GM13977 (cell line): ENCODE data around the gene FRMD4A.

ENCODE experiments used
- DNase-seq: peaks from one replicate; pipeline ENCODE4 v3.0.0; 2012; ENCODE audit warnings: low spot score
- in situ Hi-C: fragments of 300-500 bp; cut with MboI; formaldehyde crosslinking; loops from one replicate; pipeline ENCODE4 v1.12.0; 2022; ENCODE audit warnings: low sequenced_read_pairs, low pct_unique_long_range_greater_than_20kb, mixed read lengths, inconsistent platforms; ENCODE audit not compliant: unreplicated experiment
- TF ChIP-seq, protein P1 (sequence below): IDR thresholded peaks from 2 replicates; pipeline ENCODE4 v1.5.1; 2012; ENCODE audit warnings: mild to moderate bottlenecking, control low read depth; ENCODE audit not compliant: insufficient read depth; ENCODE audit errors: extremely low read depth, missing control alignments

The FRMD4A gene

DNA sequence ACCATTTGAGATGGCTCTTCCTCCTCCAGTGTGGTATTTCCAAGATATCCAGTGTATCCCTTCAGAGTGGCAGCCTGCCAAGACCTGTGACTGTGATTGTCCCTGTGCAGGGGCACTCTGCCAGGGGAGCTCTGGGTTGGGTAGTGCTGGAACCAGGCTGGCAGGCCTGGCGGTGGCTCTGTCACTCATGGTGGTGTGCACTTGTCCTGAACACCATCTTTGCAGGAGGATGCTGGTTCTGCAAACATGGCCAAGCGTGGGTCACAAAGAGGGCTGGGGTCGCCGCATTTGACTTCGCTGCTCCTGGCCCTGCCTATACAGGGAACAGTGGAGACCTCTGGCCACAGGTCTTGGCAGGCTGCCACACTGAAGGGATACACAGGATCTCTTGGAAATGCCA is 538.7 kb downstream of the FRMD4A start:
- no peak for DNase-seq
- in situ Hi-C loops, result no loop called here
- TF ChIP-seq, protein P1, sequence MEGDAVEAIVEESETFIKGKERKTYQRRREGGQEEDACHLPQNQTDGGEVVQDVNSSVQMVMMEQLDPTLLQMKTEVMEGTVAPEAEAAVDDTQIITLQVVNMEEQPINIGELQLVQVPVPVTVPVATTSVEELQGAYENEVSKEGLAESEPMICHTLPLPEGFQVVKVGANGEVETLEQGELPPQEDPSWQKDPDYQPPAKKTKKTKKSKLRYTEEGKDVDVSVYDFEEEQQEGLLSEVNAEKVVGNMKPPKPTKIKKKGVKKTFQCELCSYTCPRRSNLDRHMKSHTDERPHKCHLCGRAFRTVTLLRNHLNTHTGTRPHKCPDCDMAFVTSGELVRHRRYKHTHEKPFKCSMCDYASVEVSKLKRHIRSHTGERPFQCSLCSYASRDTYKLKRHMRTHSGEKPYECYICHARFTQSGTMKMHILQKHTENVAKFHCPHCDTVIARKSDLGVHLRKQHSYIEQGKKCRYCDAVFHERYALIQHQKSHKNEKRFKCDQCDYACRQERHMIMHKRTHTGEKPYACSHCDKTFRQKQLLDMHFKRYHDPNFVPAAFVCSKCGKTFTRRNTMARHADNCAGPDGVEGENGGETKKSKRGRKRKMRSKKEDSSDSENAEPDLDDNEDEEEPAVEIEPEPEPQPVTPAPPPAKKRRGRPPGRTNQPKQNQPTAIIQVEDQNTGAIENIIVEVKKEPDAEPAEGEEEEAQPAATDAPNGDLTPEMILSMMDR, result no peak

DNA sequence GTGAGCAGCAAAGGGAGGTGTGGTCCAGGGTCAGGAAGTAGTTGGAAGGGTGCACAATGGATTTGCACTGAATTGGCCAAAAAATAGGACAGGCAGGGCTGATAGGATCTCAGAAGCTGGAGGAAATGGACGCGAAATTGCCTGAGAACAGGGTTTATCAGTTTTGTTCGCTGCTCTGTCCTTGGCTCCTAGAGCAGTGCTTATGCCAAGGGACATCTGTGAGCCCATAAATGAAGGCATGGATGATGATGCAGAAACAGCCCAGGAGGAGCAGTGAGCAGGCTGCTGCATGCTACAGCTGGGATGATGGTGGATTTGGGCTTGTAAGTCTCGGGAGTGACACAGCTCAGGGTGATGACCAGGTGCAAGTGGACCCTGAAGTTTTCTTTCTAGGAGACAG is 539.2 kb downstream of the FRMD4A start:
- in situ Hi-C loops, result no loop called here
- DNase-seq, result no peak
- TF ChIP-seq, protein P1, result no peak

DNA sequence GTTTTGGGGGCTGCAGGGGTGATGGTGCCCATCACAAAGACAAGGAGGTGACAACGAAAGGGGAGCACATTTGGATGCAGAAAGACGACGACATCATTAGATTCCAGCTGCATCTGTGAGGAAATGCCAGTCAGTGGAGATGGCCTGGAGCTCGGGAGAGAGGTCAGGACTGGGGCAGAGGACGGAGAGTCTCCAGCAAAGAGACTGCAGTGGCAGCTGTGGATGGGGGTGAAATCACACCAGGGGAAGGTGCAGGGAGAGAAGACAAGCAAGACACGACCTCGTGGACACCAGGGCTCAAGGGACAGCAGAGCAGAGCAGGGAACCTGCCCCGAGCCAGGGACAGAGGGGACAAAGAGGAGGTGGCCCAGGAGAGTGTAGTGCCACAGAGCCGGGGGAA is 540.5 kb downstream of the FRMD4A start:
- TF ChIP-seq, protein P1, result no peak
- in situ Hi-C loops, result no loop called here
- DNase-seq, result no peak

DNA sequence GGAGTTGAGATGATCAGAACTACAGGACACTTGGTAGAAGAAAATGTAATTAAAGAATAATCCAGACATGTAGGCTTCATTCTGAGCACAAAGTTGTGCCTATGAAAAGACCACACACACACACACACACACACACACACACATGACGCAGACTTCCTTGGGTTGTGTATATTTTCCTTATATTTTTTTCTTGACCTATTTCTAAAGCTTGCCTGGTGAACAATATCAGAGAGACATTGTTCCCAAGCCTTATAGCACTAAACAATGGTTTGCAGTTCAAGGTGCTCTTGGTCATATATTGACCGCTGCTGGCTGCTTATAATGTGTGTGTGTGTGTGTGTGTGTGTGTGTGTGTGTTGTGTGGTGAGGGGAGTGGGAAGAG is 541.3 kb downstream of the FRMD4A start:
- no peak for DNase-seq
- TF ChIP-seq, protein P1, result no peak
- in situ Hi-C loops, result no loop called here

DNA sequence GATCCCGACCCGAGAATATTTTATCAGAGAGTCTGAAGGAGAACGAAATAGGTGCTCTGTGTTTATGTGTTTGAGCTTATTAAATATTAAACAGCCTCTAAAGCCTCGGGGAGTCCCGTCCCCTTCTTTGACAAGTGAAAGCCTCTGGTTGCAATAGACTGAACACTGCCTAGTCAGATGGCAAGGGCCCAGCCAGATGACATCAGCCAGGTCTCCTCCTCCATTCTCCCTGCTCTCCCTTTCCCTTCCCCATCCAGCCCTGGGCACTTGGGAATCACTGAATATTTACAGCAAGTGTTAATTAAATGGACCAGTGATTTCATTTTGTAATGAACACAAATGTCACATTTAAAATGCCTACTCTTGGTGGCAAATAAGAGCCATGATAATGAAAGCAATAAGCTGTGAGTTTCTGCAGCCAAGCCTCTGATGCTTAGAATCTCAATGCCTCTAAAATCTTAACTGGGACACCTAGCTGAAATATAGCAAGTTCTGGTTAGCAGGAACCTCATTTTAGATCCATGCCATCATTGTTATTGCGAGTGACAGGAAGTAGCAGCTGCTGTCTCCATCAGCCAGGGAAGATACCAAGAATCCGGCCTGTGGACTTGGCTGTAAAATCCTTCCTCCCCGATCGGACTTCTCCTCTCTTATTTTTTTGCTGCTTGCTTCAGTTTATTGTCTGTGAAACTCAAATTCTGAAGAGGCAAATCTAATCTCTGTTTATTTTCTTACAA is 541.8 kb downstream of the FRMD4A start:
- in situ Hi-C loops, result no loop called here
- TF ChIP-seq, protein P1, result no peak
- DNase-seq, result no peak

DNA sequence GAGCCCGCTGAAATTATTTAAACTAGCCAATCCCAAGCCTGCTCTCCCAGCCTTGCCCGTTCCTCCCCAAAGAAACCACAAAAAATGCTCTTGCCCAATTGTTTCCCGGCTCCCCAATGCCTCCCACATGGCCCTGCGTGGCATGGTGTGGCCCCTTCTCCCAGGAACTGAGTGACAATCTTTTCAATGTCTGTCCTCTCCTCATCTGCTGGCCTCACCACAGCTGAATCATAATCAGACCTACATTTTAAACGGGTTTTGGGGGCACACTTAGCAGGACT is 542.5 kb downstream of the FRMD4A start:
- no peak for DNase-seq
- TF ChIP-seq, protein P1, result no peak
- in situ Hi-C loops, result no loop called here
